K562 (cell line): ENCODE results near the gene ZNF503. TPM values are rescaled to one million over a fixed set of nuclear protein-coding genes. Genes with fewer than 3 reads are reported as not detected.

Source experiments
- CTBP1 ChIP-seq: fragments of 450-650 bp; IDR thresholded peaks from 2 replicates; pipeline ENCODE4 v1.6.1; 2016; ENCODE audit warnings: borderline replicate concordance
- DDX20 ChIP-seq: fragments of 450-650 bp; IDR thresholded peaks from 2 replicates; pipeline ENCODE4 v1.6.1; 2016; ENCODE audit warnings: missing genetic modification characterization, low read depth, mild to moderate bottlenecking, missing compliant biosample characterization, moderate library complexity
- EGR1 ChIP-seq: fragments of 450-650 bp; conservative IDR thresholded peaks from 2 replicates; pipeline ENCODE4 v1.6.1; 2017; ENCODE audit warnings: mild to moderate bottlenecking
- GTF2F1 ChIP-seq: IDR thresholded peaks from 2 replicates; pipeline ENCODE4 v1.6.1; 2011; ENCODE audit warnings: low read depth, low read length, improper control_type of control experiment
- HNRNPUL1 ChIP-seq: fragments of 200-400 bp; formaldehyde crosslinking; IDR thresholded peaks from 2 replicates; pipeline ENCODE4 v1.6.1; 2017; ENCODE audit warnings: low read length
- LARP7 ChIP-seq: fragments of 450-650 bp; IDR thresholded peaks from 2 replicates; pipeline ENCODE4 v1.6.1; 2016
- MAFG ChIP-seq: fragments of 450-650 bp; conservative IDR thresholded peaks from 2 replicates; pipeline ENCODE4 v1.6.1; 2016; ENCODE audit warnings: missing genetic modification characterization, missing compliant biosample characterization
- MTA3 ChIP-seq: fragments of 450-650 bp; formaldehyde crosslinking; IDR thresholded peaks from 2 replicates; pipeline ENCODE4 v1.6.1; 2017; ENCODE audit warnings: mild to moderate bottlenecking, borderline replicate concordance
- MYBL2 ChIP-seq, 2 experiments: fragments of 450-650 bp in 1 of 2; sonication (generic) in 1 of 2; formaldehyde crosslinking in 1 of 2; IDR thresholded peaks; 2 replicates each; pipeline versions ENCODE4 v1.6.1 to v1.8.1; 2017 to 2022; ENCODE audit warnings: borderline replicate concordance in 1 of 2, inconsistent platforms in 1 of 2, low read depth in 1 of 2, mild to moderate bottlenecking in 1 of 2, missing genetic modification reagents in 1 of 2, moderate library complexity in 1 of 2
- NELFE ChIP-seq: IDR thresholded peaks from 2 replicates; pipeline ENCODE4 v1.6.1; 2011; ENCODE audit warnings: mild to moderate bottlenecking; ENCODE audit not compliant: insufficient read depth, insufficient read length
- NR2C2 ChIP-seq, 2 experiments: fragments of 200-800 bp in 1 of 2; sonication (Bioruptor generic) in 1 of 2; sonication (generic) in 1 of 2; formaldehyde crosslinking in 1 of 2; IDR thresholded peaks; 2 replicates each; pipeline versions ENCODE4 v1.6.1 to v1.8.0; 2016 to 2022; ENCODE audit warnings: mild to moderate bottlenecking in 1 of 2, missing compliant biosample characterization in 1 of 2, missing genetic modification characterization in 1 of 2, missing genetic modification reagents in 1 of 2
- PKNOX1 ChIP-seq: fragments of 450-650 bp; IDR thresholded peaks from 2 replicates; pipeline ENCODE4 v1.6.1; 2016
- POU5F1 ChIP-seq: fragments of 150-350 bp; IDR thresholded peaks from 2 replicates; pipeline ENCODE4 v1.6.1; 2014; ENCODE audit warnings: borderline replicate concordance, low read length, low read depth, mild to moderate bottlenecking; ENCODE audit not compliant: partially characterized antibody
- PPARD ChIP-seq: fragments of 250-450 bp; sonication (Bioruptor Pico); IDR thresholded peaks from 2 replicates; pipeline ENCODE4 v1.8.0; 2022; ENCODE audit warnings: inconsistent platforms, mild to moderate bottlenecking, moderate library complexity
- RBM39 ChIP-seq: fragments of 200-400 bp; formaldehyde crosslinking; optimal IDR thresholded peaks from 2 replicates; pipeline ENCODE3; 2018; ENCODE audit warnings: low read depth, low read length
- RFX7 ChIP-seq: fragments of 250-450 bp; sonication (Bioruptor Pico); IDR thresholded peaks from 2 replicates; pipeline ENCODE4 v1.5.1; 2021; ENCODE audit warnings: mild to moderate bottlenecking
- RNF219 ChIP-seq: fragments of 250-450 bp; sonication (Bioruptor Pico); IDR thresholded peaks from 2 replicates; pipeline ENCODE4 v1.5.0; 2022; ENCODE audit warnings: mild to moderate bottlenecking
- SIN3B ChIP-seq: fragments of 450-650 bp; IDR thresholded peaks from 2 replicates; pipeline ENCODE4 v1.6.1; 2017; ENCODE audit warnings: low read depth, mild to moderate bottlenecking, moderate library complexity
- SIX5 ChIP-seq, 2 experiments: IDR thresholded peaks; 2 replicates each; pipeline ENCODE4 v1.6.1; 2011; ENCODE audit warnings: low read length in 2 of 2, borderline replicate concordance in 1 of 2, low read depth in 1 of 2, mild to moderate bottlenecking in 1 of 2, moderate library complexity in 1 of 2; ENCODE audit not compliant: insufficient read depth in 1 of 2
- TCF7 ChIP-seq: sonication (generic); IDR thresholded peaks from 2 replicates; pipeline ENCODE4 v1.6.1; 2016; ENCODE audit warnings: antibody characterized with exemption, borderline replicate concordance
- XRCC5 ChIP-seq: fragments of 200-400 bp; formaldehyde crosslinking; IDR thresholded peaks from 2 replicates; pipeline ENCODE4 v1.6.1; 2017; ENCODE audit warnings: low read depth, mild to moderate bottlenecking, low read length
- ZKSCAN3 ChIP-seq: fragments of 250-450 bp; sonication (Bioruptor Pico); IDR thresholded peaks from 2 replicates; pipeline ENCODE4 v1.4.0; 2020
- ZNF133 ChIP-seq: fragments of 250-450 bp; sonication (Bioruptor Pico); IDR thresholded peaks from 2 replicates; pipeline ENCODE4 v1.4.0; 2020; ENCODE audit warnings: mild to moderate bottlenecking
- ZNF239 ChIP-seq: fragments of 250-450 bp; sonication (Bioruptor Pico); IDR thresholded peaks from 2 replicates; pipeline ENCODE4 v1.4.0; 2020; ENCODE audit warnings: mild to moderate bottlenecking
- ZNF253 ChIP-seq: fragments of 250-450 bp; sonication (Bioruptor Pico); conservative IDR thresholded peaks from 2 replicates; pipeline ENCODE4 v1.6.1; 2021; ENCODE audit warnings: mild to moderate bottlenecking
- ZNF431 ChIP-seq: sonication (generic); formaldehyde crosslinking; IDR thresholded peaks from 2 replicates; pipeline ENCODE4 v1.8.0; 2022; ENCODE audit warnings: mild to moderate bottlenecking, missing genetic modification reagents
- ZNF589 ChIP-seq: fragments of 200-800 bp; sonication (Bioruptor generic); IDR thresholded peaks from 2 replicates; pipeline ENCODE4 v1.6.1; 2016; ENCODE audit warnings: low read depth, missing genetic modification characterization, missing compliant biosample characterization
- polyA plus RNA-seq, 8 experiments: library from polyadenylated mRNA; depleted of rRNA in 4 of 8; stranded (reverse) in 5 of 8; unstranded in 3 of 8; fragments of >200 nt; fragmentation: Nextera tagmentation in 2 of 8; fragmentation: Illumina TruSeq in 1 of 8; extraction: Ambion mirVana in 2 of 8; extraction: Trizol in 1 of 8; gene quantifications; 2 replicates each; pipeline versions ENCODE4 v1.2.1 to v1.2.3, GENCODE V29; 2011 to 2014; ENCODE audit warnings: inconsistent platforms in 1 of 8, missing spikeins in 1 of 8
- total RNA-seq, 7 experiments: library from RNA; depleted of rRNA in 6 of 7; stranded (reverse); fragments of >200 nt in 6 of 7; fragmentation: Illumina TruSeq in 2 of 7; extraction: Trizol in 2 of 7; gene quantifications; 2 replicates each; pipeline versions ENCODE4 v1.2.1 to v1.2.3, GENCODE V29; 2011 to 2021; ENCODE audit warnings: low replicate concordance in 1 of 7

The ZNF503 gene
- total and polyA plus RNA-seq, 9 of the 15 experiments (the other 6 are each of a cell fraction or from before 2014, with no cell fraction given), result not detected

GRCh38 chr10:75430000-75430763 is 28.6 kb upstream of the ZNF503 start (continued):
- TF ChIP-seq MYBL2 (IDR thresholded peaks at IDR 0.05; ENCODE audit: low read depth) (no peak), MYBL2 (CRISPR knock-in tag; IDR thresholded peaks at IDR 0.05; ENCODE audit: borderline replicate concordance) (no peak), RBM39 (no peak), MAFG (tag) (no peak), XRCC5 (no peak), PKNOX1 (no peak), RNF219 (CRISPR knock-in tag) (no peak), NR2C2 (CRISPR knock-in tag; IDR thresholded peaks at IDR 0.05) (peak; percentile 87), NR2C2 (tag; IDR thresholded peaks at IDR 0.05) (peak; percentile 92), GTF2F1 (no peak), SIX5 (IDR thresholded peaks at IDR 0.05; ENCODE audit: borderline replicate concordance in 1 of 2, insufficient read depth in 1 of 2, low read depth in 1 of 2, low read length in 2 of 2) (no peak), ZNF431 (CRISPR knock-in tag) (no peak), SIN3B (no peak), TCF7 (peak; percentile 73; the same call in 1 of the 2 replicates), ZNF239 (CRISPR knock-in tag) (no peak), DDX20 (tag) (no peak), RFX7 (no peak), HNRNPUL1 (no peak), MTA3 (no peak), ZNF133 (CRISPR knock-in tag) (no peak), PPARD (CRISPR knock-in tag) (no peak), LARP7 (no peak), ZKSCAN3 (CRISPR knock-in tag) (no peak), ZNF253 (CRISPR knock-in tag) (no peak), POU5F1 (no peak), CTBP1 (peak; percentile 89), EGR1 (no peak), NELFE (no peak), ZNF589 (no peak)
